OCI-LY7 (cell line): ENCODE results near the gene RELN. TPM values are rescaled to one million over a fixed set of nuclear protein-coding genes. Genes with fewer than 3 reads are reported as not detected.

Experiments
- BruUV-seq: library from RNA; stranded (reverse); fragments of 400-500 nt; replicated peaks from 2 replicates; lab custom pipeline; 2021; lab: Mats Ljungman, UMichigan
- CTCF ChIA-PET: fragments of 300-600 bp; sonication (Branson Sonifier 250); formaldehyde crosslinking; loops from one replicate; lab custom pipeline; 2022; ENCODE audit warnings: antibody characterized with exemption; ENCODE audit not compliant: unreplicated experiment; lab: Charles Lee
- POLR2A ChIA-PET: fragments of 300-600 bp; sonication (Branson Sonifier 250); formaldehyde crosslinking; loops from one replicate; lab custom pipeline; 2022; ENCODE audit warnings: antibody characterized with exemption; lab: Charles Lee
- DNase-seq: peaks from one replicate; pipeline ENCODE4 v3.0.0-alpha.2; 2015; ENCODE audit warnings: low spot score
- H2AFZ ChIP-seq: fragments of 200-600 bp; sonication (generic), shearing (Covaris generic); 2 replicates; pipeline ENCODE4 v1.6.1; 2014; ENCODE audit warnings: mild to moderate bottlenecking, antibody characterized with exemption, low read length, moderate library complexity
- H3K27ac ChIP-seq: fragments of 200-600 bp; sonication (generic); 2 replicates; pipeline ENCODE4 v1.5.1; 2014; ENCODE audit warnings: mixed run types, low read depth, mild to moderate bottlenecking, moderate library complexity, low read length, inconsistent platforms; ENCODE audit not compliant: poor library complexity, severe bottlenecking
- H3K36me3 ChIP-seq: fragments of 200-600 bp; sonication (generic); 2 replicates; pipeline ENCODE4 v1.6.1; 2014; ENCODE audit warnings: mild to moderate bottlenecking, antibody characterized with exemption, low read length, moderate library complexity, mixed read lengths; ENCODE audit not compliant: insufficient read depth
- H3K4me1 ChIP-seq: fragments of 200-600 bp; sonication (generic); 2 replicates; pipeline ENCODE4 v1.5.1; 2014; ENCODE audit warnings: mild to moderate bottlenecking, low read length; ENCODE audit not compliant: insufficient read depth, poor library complexity, severe bottlenecking
- H3K4me2 ChIP-seq: fragments of 200-600 bp; sonication (generic); 2 replicates; pipeline ENCODE4 v1.6.1; 2014; ENCODE audit warnings: mild to moderate bottlenecking, low read length
- H3K4me3 ChIP-seq: fragments of 200-600 bp; sonication (generic); 2 replicates; pipeline ENCODE4 v1.5.1; 2014; ENCODE audit warnings: mild to moderate bottlenecking, low read depth, low read length; ENCODE audit not compliant: poor library complexity, severe bottlenecking
- H3K79me2 ChIP-seq: fragments of 200-600 bp; sonication (generic); 2 replicates; pipeline ENCODE4 v1.6.1; 2016; ENCODE audit warnings: low read depth, mild to moderate bottlenecking, low read length, moderate library complexity, mixed read lengths; ENCODE audit not compliant: insufficient read depth
- H3K9me2 ChIP-seq: fragments of 200-600 bp; sonication (generic); 2 replicates; pipeline ENCODE4 v1.6.1; 2016; ENCODE audit warnings: mild to moderate bottlenecking, low read length, mixed read lengths; ENCODE audit not compliant: insufficient read depth
- H3K9me3 ChIP-seq: fragments of 200-600 bp; sonication (generic); 2 replicates; pipeline ENCODE4 v1.6.1; 2014; ENCODE audit warnings: mild to moderate bottlenecking, mixed run types, low read length, mixed read lengths
- H4K20me1 ChIP-seq: fragments of 200-600 bp; sonication (generic); 2 replicates; pipeline ENCODE4 v1.6.1; 2014; ENCODE audit warnings: mild to moderate bottlenecking, antibody characterized with exemption, low read length, moderate library complexity, mixed read lengths; ENCODE audit not compliant: insufficient read depth
- CTCF ChIP-seq: fragments of 200-600 bp; sonication (generic); conservative IDR thresholded peaks from 2 replicates; pipeline ENCODE4 v1.5.1; 2014; ENCODE audit warnings: mild to moderate bottlenecking, antibody characterized with exemption, low read length, moderate library complexity, mixed read lengths
- EZH2phosphoT487 ChIP-seq: fragments of 200-600 bp; sonication (generic); IDR thresholded peaks from 2 replicates; pipeline ENCODE4 v1.6.1; 2018; ENCODE audit warnings: low read depth, borderline replicate concordance, mild to moderate bottlenecking, mixed run types, antibody characterized with exemption, low read length, moderate library complexity, mixed read lengths
- intact Hi-C: fragments of 100-400 bp; cut with micrococcal nuclease; formaldehyde crosslinking; loops from one replicate; pipeline ENCODE4 v1.10.0; 2022; ENCODE audit not compliant: unreplicated experiment
- total RNA-seq, 2 experiments: library from RNA; depleted of rRNA in 1 of 2; stranded (reverse); fragments of >200 nt in 1 of 2; shearing (Covaris generic) in 1 of 2; gene quantifications; 2 replicates each; pipeline ENCODE4 v1.2.3, GENCODE V29; 2014 to 2022

Gene RELN
- total RNA-seq, 2 experiments from 2014 or later: not detected

DNA sequence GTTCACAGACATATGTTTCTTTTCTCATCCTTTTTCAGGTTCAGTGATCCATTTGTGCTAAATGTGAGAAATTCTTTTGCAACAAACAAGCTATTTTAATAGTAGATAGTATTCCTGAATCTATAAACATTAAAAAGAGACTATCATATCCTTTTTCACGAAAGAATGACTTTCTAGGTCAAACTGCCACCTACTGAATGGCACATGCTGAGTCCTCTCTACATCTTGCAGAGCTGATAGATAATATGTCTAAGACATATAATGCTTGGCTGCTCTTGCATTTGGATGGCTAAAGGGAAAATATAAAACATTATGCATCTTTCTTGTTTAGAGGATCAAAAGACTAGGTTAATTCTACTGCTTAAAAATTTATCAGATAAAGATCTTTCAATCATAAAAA lies 429.3 kb downstream of the RELN start:
- Histone ChIP-seq H3K4me2 (no peak overlapping the region), H4K20me1 (no peaks in the 10 kb centered on the region), H3K79me2 (no peaks in the 10 kb centered on the region), H3K4me3 (no peak overlapping the region), H3K4me1 (no peaks in the 10 kb centered on the region), H3K9me3 (no peaks in the 10 kb centered on the region), H3K36me3 (no peaks in the 10 kb centered on the region), H3K27ac (no peak overlapping the region), H3K9me2 (no peaks in the 10 kb centered on the region), H2AFZ (no peak overlapping the region)
- intact Hi-C loops: no loop called here
- no peak for DNase-seq
- CTCF ChIA-PET: no interaction called here
- no peak for TF ChIP-seq EZH2phosphoT487
- no peak for TF ChIP-seq CTCF
- no TSS peak for BruUV-seq
- POLR2A ChIA-PET: interaction anchor here (0.6 kb wide), 1 partner anchor 287 kb away, joined by 3 read pairs; no protein-coding TSS in a partner anchor

DNA sequence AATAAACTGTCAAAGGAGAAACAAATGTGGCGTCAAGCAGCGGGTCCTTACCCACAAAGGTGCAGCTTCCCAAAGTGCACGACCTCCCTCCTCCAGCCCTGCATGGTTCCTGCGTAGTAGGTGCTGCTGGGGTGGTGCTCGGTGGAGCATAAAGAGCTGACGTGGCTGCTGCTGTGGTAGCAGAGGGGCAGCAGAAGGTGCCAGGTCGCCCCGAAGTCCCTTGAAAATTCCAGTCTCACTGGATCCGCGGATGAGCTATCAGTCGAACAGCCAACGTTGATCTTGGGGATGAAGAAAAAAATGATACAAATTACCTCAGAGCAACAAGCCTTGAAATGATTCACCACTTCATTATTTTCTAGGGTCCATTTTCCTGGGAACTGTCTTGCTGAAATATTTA lies 438.4 kb downstream of the RELN start:
- no peak overlapping the region for H3K4me2 ChIP-seq
- H3K9me2 ChIP-seq: no peaks in the 10 kb centered on the region
- POLR2A ChIA-PET: no interaction called here
- intact Hi-C loops: no loop called here
- no peak overlapping the region for H3K27ac ChIP-seq
- H3K4me1 ChIP-seq: no peaks in the 10 kb centered on the region
- DNase-seq: no peak
- CTCF ChIA-PET: no interaction called here
- H3K9me3 ChIP-seq: no peaks in the 10 kb centered on the region
- TF ChIP-seq EZH2phosphoT487 (no peak), CTCF (no peak)
- H3K4me3 ChIP-seq: no peak overlapping the region
- no peak overlapping the region for H2AFZ ChIP-seq
- no peaks in the 10 kb centered on the region for H3K79me2 ChIP-seq
- H4K20me1 ChIP-seq: no peaks in the 10 kb centered on the region
- no TSS peak for BruUV-seq
- no peaks in the 10 kb centered on the region for H3K36me3 ChIP-seq

DNA sequence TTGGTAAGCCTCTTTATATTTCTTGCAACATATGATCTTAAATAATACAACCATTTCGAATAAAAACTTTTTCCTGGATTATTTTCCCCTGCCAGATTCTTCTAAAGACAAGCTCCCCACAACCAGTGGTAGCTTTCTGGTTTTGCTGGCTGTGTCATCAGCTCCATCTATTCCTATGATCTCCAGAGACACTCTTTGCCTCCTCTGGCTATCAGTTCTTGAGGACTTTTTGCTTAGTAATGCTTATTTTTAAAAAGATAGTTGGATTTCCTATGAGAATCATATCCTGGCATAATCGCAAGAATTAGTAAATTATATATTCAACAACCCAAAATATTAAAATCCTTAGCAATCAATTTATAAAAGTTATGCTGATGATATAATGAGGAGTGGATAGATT lies 439.7 kb downstream of the RELN start:
- Histone ChIP-seq H3K79me2 (no peaks in the 10 kb centered on the region), H3K4me1 (no peaks in the 10 kb centered on the region), H4K20me1 (no peaks in the 10 kb centered on the region), H3K9me3 (no peaks in the 10 kb centered on the region), H3K9me2 (no peaks in the 10 kb centered on the region), H3K4me2 (no peak overlapping the region), H3K27ac (no peak overlapping the region), H2AFZ (no peak overlapping the region), H3K4me3 (no peak overlapping the region), H3K36me3 (no peaks in the 10 kb centered on the region)
- no TSS peak for BruUV-seq
- TF ChIP-seq CTCF: no peak
- no peak for TF ChIP-seq EZH2phosphoT487
- ChIA-PET CTCF (no interaction called here), POLR2A (no interaction called here)
- DNase-seq: no peak
- intact Hi-C loops: no loop called here
